Stimulated activated CD8-positive, alpha-beta memory T cell treated with anti-CD3 and anti-CD28 coated beads, Interleukin-15, amount 100 ng/mL, for 24 hours (primary cell): ENCODE measurements around the gene RPS19.
"Not testable (repeated sequence)": the region's sequence is repeated elsewhere in the genome, so short reads cannot be mapped to it uniquely, and the experiment has no call there.

Experiments used
- DNase-seq: peaks from one replicate; pipeline ENCODE4 v3.0.0-alpha.2; 2020; ENCODE audit warnings: low read depth

The RPS19 gene

DNA sequence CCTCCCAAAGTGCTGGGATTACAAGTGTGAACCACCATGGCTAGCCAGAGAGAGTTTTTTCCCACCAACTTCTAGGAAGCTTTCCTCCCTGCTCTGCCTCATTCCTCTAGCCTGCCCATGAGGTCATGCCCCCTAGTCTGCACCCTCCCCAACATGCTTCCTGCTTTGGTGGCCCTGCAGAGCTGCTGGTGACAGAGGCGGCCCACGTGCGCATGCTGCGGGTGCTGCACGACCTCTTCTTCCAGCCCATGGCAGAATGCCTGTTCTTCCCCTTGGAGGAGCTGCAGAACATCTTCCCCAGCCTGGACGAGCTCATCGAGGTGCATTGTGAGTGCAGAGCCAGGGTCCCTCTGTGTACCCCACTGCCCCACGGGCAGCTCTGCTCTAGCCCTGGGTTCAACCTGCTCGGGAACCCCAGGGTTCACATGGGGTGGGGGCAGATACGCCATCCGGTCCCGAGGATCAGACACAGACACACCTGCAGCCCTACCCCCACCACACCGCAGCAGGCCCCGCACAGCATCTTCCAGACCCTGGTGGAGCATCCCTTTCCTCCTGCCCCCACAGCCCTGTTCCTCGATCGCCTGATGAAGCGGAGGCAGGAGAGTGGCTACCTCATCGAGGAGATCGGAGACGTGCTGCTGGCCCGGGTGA is 41.8 kb downstream of the RPS19 start:
- DNase-seq = no peak

GRCh38 chr19:41902594-41902993 is 42.5 kb downstream of the RPS19 start:
- DNase-seq = no peak

GRCh38 chr19:41903193-41903953 is 43.3 kb downstream of the RPS19 start:
- no peak for DNase-seq

DNA sequence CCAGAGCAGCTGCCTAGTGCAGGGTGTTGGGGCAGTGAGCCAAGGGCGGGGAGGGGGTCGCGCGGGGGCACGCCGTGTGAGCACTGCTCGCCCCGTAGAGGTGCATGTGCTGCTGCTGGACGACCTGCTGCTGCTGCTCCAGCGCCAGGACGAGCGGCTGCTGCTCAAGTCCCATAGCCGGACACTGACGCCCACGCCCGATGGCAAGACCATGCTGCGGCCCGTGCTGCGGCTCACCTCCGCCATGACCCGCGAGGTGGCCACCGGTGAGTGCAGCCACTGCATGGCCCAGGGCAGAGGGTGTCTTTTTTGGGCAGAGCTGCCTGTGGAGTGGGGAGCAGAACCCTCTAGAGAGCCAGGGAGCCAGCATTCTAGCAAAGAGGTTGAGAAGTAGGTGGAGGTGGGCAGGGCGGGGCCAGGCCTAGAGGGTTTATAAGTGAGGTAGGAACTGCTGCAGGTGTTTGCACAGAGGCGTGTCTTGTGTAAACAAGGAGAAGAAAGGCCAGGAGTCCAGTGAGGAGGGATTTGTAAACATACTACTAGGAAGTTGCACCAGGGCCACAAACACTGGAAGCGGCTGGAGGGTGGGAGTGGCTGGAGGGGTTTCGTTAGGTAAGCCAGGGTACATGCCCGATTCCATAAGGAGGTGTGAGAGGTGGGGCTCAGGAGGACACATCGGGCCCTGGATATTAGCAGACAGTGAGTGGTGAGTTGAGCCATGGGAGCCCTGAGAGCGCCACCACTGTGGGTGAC is 44.2 kb downstream of the RPS19 start:
- no peak for DNase-seq

DNA sequence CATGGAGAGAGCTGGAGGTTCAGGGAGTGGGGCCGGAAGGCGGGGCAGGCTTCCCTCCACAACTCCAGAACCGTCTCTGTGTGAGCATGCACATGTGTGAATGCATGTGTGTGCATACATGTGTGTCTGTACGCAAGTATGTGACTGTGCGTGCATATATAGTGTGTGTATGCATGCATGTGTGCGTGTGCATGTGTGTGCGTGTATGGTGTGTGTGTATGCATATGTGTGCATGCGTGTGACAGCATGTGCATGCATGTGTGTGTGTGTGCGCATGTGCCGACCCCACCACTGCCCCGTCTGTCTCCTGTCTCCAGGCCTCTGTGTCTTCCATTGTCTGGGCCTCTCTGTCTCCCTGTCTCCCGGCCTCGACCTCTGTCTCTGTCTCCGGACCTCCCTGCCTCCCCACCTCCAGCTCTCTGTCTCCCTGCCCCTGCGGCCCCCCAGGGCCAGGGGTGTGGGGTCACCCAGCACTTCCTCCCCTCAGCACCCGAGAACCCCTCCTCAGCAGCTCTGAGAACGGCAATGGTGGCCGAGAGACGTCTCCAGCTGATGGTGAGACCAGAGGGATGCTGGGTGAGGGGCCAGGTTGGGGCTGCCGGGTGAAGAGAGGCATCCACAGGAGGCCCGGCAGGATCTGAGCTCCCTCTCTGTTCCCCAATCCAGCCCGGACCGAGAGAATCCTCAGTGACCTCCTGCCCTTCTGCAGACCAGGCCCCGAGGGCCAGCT is 45.4 kb downstream of the RPS19 start:
- no peak for DNase-seq

DNA sequence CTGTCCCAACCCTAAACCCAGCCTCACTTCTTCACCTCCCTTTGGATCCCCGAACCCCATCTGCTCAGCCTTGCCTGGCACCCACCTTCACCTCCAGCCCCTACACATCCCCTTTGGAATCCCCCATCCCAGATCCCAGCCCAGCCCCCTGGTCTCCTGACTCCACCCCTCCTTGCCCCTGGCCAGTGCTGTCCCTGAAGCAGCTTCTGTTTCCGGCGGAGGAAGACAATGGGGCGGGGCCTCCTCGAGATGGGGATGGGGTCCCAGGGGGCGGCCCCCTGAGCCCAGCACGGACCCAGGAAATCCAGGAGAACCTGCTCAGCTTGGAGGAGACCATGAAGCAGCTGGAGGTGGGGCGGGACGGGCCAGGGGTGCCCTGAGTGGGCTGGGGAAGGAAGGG is 46.2 kb downstream of the RPS19 start:
- DNase-seq = no peak

- DNase-seq = no peak
Observed at GRCh38 chr19:41906916-41907680, 47.0 kb downstream of the RPS19 start.

GRCh38 chr19:41907994-41908615 is 48.0 kb downstream of the RPS19 start:
- DNase-seq = no peak

- DNase-seq = no peak
Observed at GRCh38 chr19:41908724-41909464, 48.8 kb downstream of the RPS19 start.

- DNase-seq = no peak
Observed at GRCh38 chr19:41909706-41910105, 49.7 kb downstream of the RPS19 start.

GRCh38 chr19:41910240-41910991 is 50.4 kb downstream of the RPS19 start:
- no peak for DNase-seq

GRCh38 chr19:41910992-41911888 is 51.2 kb downstream of the RPS19 start:
- no peak for DNase-seq

DNA sequence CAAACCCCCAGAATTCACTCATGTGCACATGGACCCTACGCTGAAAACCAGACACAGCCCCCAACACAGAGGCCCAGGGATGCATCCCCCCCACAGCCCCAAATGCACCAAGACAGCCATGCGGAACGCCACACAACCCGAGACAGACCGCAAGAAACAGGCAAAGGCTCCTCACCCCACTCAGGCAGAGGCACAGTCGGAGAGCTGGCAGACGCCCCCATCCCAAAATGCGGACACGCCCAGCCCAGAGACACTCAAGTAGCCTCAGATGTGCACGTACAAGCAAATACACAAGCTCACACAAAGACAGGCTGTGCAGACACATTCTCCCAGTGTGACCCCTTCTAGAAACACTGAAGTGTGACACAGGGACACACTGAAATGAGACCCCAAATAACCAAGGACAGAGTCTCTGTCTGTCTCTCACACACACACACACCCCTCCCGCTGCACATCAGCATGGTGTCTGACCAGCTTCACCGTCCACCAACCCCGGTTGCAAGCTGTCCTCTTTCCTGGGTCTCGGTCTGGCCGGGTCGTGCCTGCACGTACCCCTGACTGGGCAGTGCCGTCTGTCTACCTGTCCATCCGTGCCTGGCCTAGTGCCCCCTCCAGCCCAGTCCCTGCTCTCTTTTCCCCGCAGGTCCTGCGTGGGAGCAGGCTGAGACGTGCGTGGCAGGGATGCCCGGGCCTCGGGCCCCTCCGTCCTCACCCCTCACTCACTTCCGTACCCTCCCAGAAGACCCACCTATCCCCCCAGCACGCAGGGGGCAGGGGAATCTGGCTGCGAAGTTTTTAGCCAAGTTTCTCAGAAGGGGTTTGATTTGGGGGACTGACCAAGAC is 52.1 kb downstream of the RPS19 start:
- DNase-seq = no peak

DNA sequence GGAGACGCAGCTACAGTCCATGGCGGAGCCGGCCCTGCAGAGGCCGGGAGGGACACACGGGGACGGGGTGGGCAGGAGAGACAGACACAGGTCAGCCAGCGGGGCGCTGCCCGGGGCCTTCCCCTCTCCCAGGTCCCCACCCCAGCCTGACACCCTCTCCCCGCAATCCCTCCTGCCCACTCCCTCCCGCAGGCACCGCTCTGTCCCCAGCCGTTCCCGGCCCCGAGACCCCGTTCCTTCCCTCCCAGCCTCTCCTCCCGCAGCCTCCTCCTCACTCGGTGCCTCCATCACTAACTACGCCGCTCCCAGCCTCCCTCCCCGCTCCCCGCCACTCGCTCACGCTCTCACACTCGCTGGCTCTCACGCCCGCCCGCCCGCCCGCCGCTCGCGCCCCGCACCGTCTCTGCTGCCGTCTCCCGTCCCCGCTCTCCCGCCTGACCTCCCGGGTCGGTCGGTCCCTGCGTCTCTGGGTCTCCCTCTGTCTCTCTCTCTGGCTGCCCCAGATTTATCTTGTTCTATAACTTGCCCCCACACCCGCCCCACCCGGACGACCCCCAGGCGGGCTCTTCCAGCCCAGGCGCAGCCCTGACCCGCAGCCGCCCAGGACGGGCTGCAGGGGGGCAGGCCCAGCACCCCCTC is 53.0 kb downstream of the RPS19 start:
- DNase-seq = no peak

- no peak for DNase-seq
Observed at GRCh38 chr19:41913538-41914423, 53.7 kb downstream of the RPS19 start.

DNA sequence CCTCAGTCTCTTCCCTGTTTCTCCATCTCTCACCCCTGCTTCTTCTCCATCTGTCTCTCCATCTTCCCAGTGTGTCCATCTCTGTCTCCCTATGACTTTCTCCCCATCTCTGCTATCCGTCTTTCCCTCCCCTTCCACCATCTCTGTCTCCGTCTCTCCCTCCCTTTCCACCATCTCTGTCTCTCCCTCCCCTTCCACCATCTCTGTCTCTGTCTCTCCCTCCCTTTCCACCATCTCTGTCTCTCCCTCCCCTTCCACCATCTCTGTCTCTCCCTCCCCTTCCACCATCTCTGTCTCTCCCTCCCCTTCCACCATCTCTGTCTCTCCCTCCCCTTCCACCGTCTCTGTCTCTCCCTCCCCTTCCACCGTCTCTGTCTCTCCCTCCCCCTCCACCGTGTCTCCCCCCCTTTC is 54.4 kb downstream of the RPS19 start:
- DNase-seq = not testable (repeated sequence)
